ENCODE measurements around the gene CLCN7. TPM values are rescaled to one million over a fixed set of nuclear protein-coding genes. Genes with fewer than 3 reads are reported as not detected.

CLCN7 gene
- total and polyA plus RNA-seq, 9 of the 15 experiments (the other 6 are each of a cell fraction or from before 2014, with no cell fraction given): 0.06 to 126 (median 18.7) TPM

GRCh38 chr16:1471569-1472194 is 3.1 kb downstream of the CLCN7 start:
- H3K27me3 ChIP-seq (ENCODE audit: control insufficient read depth in 2 of 2, insufficient read depth in 2 of 2, low read length in 2 of 2): no peaks in the 10 kb centered on the region
- H4K20me1 ChIP-seq (replicated peaks; ENCODE audit: control insufficient read depth, insufficient read depth, low read length): peaks cover 10% of the 10 kb centered on the region
- H3K9ac ChIP-seq (ENCODE audit: insufficient read depth in 1 of 2, low read depth in 2 of 2, low read length in 2 of 2): peak overlapping the region; percentile 60 to 90; a peak in 2 of 4 replicates
- no peak overlapping the region for H3K4me3 ChIP-seq
- BruUV-seq (replicated peaks): no TSS peak
- 82% methylated on average over 26 of the region's 26 CpGs for WGBS (ENCODE audit: insufficient coverage, low coverage, missing lambda C conversion rate)
- peaks cover 6% of the 10 kb centered on the region for H3K9me1 ChIP-seq (ENCODE audit: control insufficient read depth, insufficient read depth, low read length)
- TF ChIP-seq TFAP4 (CRISPR knock-in tag; IDR thresholded peaks at IDR 0.05; ENCODE audit: borderline replicate concordance) (peak; percentile 24; the same call in 1 of the 2 replicates), RBM17 (IDR thresholded peaks at IDR 0.05; ENCODE audit: borderline replicate concordance, low read depth, low read length) (no peak)
- no peaks in the 10 kb centered on the region for H3K9me3 ChIP-seq (replicated peaks; ENCODE audit: control insufficient read depth, insufficient read depth, low read depth, low read length)
- intact Hi-C loops (cut with micrococcal nuclease) (no loop called here), in situ Hi-C loops (cut with MboI) (no loop called here)
- H2AFZ ChIP-seq (ENCODE audit: low read depth, low read length): no peak overlapping the region
- POLR2A ChIA-PET: interaction anchor here (0.7 to 1.4 kb wide), 5 partner anchors 9 to 272 kb away, joined by 3 to 9 read pairs (median 4); partner anchors contain the start of gene TELO2
- H3K4me1 ChIP-seq (replicated peaks in 1 of 2; ENCODE audit: control insufficient read depth in 2 of 2, insufficient read depth in 2 of 2, low read length in 2 of 2): peaks cover 36 to 74% of the 10 kb centered on the region in 2 experiments; a peak in 4 of 5 replicates
- peaks cover 10% of the 10 kb centered on the region; the same call in 1 of the 3 replicates for H3K36me3 ChIP-seq (ENCODE audit: control insufficient read depth, insufficient read depth, low read length)
- ATAC-seq: no peak
- H3K27ac ChIP-seq (ENCODE audit: extremely low read depth, low read depth, low read length): peak overlapping the region; percentile 70; the same call in 2 of the 3 replicates
- CTCF ChIA-PET (ENCODE audit: low intra/inter-chr PET ratio): no interaction called here
- peaks cover 87% of the 10 kb centered on the region for H3K79me2 ChIP-seq (ENCODE audit: control insufficient read depth, insufficient read depth, low read length)
- DNase-seq (ENCODE audit: extremely low read depth in 1 of 4, low spot score in 3 of 4): peak in 1 of 4 experiments; percentile 15
- no peak for FAIRE-seq
- peak overlapping the region; percentile 47 for H3K4me2 ChIP-seq (ENCODE audit: insufficient read depth, low read length)

Measured in K562 (cell line).